Smooth muscle cell (in vitro differentiated cells): Measurements from ENCODE around the gene TMEM107. TPM values are rescaled to one million over a fixed set of nuclear protein-coding genes. Genes with fewer than 3 reads are reported as not detected.

Experiments used
- DNase-seq: peaks from one replicate; lab custom pipeline; 2025; ENCODE audit not compliant: unreplicated experiment; lab: John Stamatoyannopoulos, UW
- H2AFZ ChIP-seq: fragments of 200-600 bp; sonication (generic); 2 replicates; pipeline ENCODE4 v1.6.0; 2016; ENCODE audit warnings: antibody characterized with exemption, low read depth, mild to moderate bottlenecking
- H3F3A ChIP-seq: fragments of 200-600 bp; sonication (generic); 2 replicates; pipeline ENCODE4 v1.6.0; 2017; ENCODE audit warnings: antibody characterized with exemption, low read depth
- H3K27ac ChIP-seq: fragments of 200-600 bp; sonication (generic); 2 replicates; pipeline ENCODE4 v1.5.1; 2016; ENCODE audit warnings: low read depth, mild to moderate bottlenecking
- H3K27me3 ChIP-seq: fragments of 200-600 bp; sonication (generic); 2 replicates; pipeline ENCODE4 v1.6.1; 2016; ENCODE audit warnings: low read depth, mild to moderate bottlenecking
- H3K36me3 ChIP-seq: fragments of 200-600 bp; sonication (generic); 2 replicates; pipeline ENCODE4 v1.5.1; 2016; ENCODE audit warnings: low read depth
- H3K4me1 ChIP-seq: fragments of 200-600 bp; sonication (generic); 2 replicates; pipeline ENCODE4 v1.5.1; 2016; ENCODE audit warnings: low read depth
- H3K4me2 ChIP-seq: fragments of 200-600 bp; sonication (generic); 2 replicates; pipeline ENCODE4 v1.6.0; 2016; ENCODE audit warnings: mild to moderate bottlenecking
- H3K4me3 ChIP-seq: fragments of 200-600 bp; sonication (generic); 2 replicates; pipeline ENCODE4 v1.5.1; 2016; ENCODE audit warnings: mild to moderate bottlenecking
- H3K79me2 ChIP-seq: fragments of 200-600 bp; sonication (generic); 2 replicates; pipeline ENCODE4 v1.6.0; 2016; ENCODE audit warnings: low read depth, mild to moderate bottlenecking
- H3K9ac ChIP-seq: fragments of 200-600 bp; sonication (generic); 2 replicates; pipeline ENCODE4 v1.6.0; 2016; ENCODE audit warnings: low read depth
- H3K9me3 ChIP-seq: fragments of 200-600 bp; sonication (generic); replicated peaks from 2 replicates; pipeline ENCODE4 v1.5.1; 2016; ENCODE audit warnings: low read depth
- H4K20me1 ChIP-seq: fragments of 200-600 bp; sonication (generic); 2 replicates; pipeline ENCODE4 v1.6.0; 2016; ENCODE audit warnings: low read depth
- WGBS: methylation state at CpG from one replicate; pipeline ENCODE4 v1.1.7; 2016; ENCODE audit warnings: low lambda C conversion rate; 5-methylcytosine and 5-hydroxymethylcytosine counted together
- polyA plus RNA-seq: library from polyadenylated mRNA; unstranded; fragments of >200 nt; fragmentation: Nextera tagmentation; extraction: Ambion mirVana; gene quantifications from 2 replicates; pipeline ENCODE4 v1.2.1, GENCODE V29; 2016
- total RNA-seq: library from RNA; depleted of rRNA; stranded (reverse); fragments of >200 nt; gene quantifications from 2 replicates; pipeline ENCODE4 v1.2.3, GENCODE V29; 2014
- TF ChIP-seq, protein P1 (sequence below): fragments of 200-600 bp; sonication (generic); IDR thresholded peaks from 2 replicates; pipeline ENCODE4 v1.5.1; 2017; ENCODE audit warnings: borderline replicate concordance, mild to moderate bottlenecking, antibody characterized with exemption; ENCODE audit not compliant: insufficient read depth, poor library complexity, severe bottlenecking

Gene TMEM107
- total and polyA plus RNA-seq, 2 experiments from 2014 or later, result 36.0 to 66.7 TPM

DNA sequence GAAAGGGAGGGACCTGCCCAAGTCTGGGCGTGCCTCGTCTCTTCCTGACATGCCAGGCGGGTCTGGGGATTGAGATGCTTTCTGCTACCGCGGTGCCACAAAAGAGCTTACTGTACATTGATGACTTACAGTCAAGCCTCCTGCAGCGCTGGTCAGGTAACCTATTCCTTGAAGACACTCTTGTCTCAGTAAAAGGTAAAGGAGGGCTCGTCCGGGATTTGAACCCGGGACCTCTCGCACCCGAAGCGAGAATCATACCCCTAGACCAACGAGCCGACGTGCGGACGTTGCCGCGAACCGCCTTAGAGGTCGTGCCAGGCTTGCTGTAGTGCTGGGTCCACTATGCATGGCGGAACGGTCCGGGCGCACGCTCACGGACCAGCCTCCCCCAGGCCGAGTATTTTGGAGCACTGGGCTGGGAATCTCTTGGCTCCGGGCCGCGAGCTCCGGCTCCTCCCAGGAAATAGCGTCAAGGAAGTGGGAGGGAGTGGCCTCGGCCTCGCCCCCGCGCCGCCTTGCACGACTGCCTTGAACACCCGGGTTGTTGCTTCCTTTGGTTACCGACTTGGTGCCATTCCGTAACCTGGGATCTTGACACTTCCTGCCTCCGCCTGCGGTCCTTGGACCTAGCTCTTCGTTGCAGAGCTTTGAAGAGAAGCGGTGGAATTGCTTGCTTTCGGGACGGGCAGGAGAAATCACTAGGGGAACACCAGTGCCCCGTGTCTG is 46.6 kb upstream of the TMEM107 start:
- Histone ChIP-seq H3K79me2 (no peaks in the 10 kb centered on the region), H3K9ac (peak overlapping the region; percentile 76), H3K4me2 (peak overlapping the region; percentile 95), H3K4me3 (peak overlapping the region; percentile 62), H4K20me1 (no peaks in the 10 kb centered on the region), H3F3A (peaks cover 16% of the 10 kb centered on the region), H3K4me1 (peaks cover 4% of the 10 kb centered on the region), H3K9me3 (no peaks in the 10 kb centered on the region), H2AFZ (peak overlapping the region; percentile 26), H3K27me3 (no peaks in the 10 kb centered on the region), H3K36me3 (no peaks in the 10 kb centered on the region), H3K27ac (peak overlapping the region; percentile 90)
- WGBS, result under 1% methylated on average over 48 of the region's 49 CpGs
- TF ChIP-seq, protein P1, sequence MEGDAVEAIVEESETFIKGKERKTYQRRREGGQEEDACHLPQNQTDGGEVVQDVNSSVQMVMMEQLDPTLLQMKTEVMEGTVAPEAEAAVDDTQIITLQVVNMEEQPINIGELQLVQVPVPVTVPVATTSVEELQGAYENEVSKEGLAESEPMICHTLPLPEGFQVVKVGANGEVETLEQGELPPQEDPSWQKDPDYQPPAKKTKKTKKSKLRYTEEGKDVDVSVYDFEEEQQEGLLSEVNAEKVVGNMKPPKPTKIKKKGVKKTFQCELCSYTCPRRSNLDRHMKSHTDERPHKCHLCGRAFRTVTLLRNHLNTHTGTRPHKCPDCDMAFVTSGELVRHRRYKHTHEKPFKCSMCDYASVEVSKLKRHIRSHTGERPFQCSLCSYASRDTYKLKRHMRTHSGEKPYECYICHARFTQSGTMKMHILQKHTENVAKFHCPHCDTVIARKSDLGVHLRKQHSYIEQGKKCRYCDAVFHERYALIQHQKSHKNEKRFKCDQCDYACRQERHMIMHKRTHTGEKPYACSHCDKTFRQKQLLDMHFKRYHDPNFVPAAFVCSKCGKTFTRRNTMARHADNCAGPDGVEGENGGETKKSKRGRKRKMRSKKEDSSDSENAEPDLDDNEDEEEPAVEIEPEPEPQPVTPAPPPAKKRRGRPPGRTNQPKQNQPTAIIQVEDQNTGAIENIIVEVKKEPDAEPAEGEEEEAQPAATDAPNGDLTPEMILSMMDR, result no peak
- DNase-seq, result peak; percentile 87

DNA sequence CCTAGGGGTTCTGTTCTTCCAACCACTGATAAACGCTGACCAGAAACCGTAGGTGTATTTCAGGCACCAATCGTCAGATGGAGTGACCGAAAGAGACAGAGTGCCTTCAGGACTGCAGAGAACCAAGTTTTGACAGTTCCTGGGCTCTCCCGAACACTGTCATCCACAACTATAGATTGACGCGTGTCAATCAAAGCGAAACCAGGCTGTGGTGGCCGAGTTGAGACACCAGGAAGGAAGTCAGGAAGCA is 46.1 kb upstream of the TMEM107 start:
- Histone ChIP-seq H2AFZ (no peak overlapping the region), H3K27me3 (no peaks in the 10 kb centered on the region), H4K20me1 (no peaks in the 10 kb centered on the region), H3K4me2 (peak overlapping the region; percentile 95), H3K9me3 (no peaks in the 10 kb centered on the region), H3K4me1 (peaks cover 4% of the 10 kb centered on the region), H3K36me3 (no peaks in the 10 kb centered on the region), H3K4me3 (peak overlapping the region; percentile 62), H3K27ac (peak overlapping the region; percentile 90), H3K79me2 (no peaks in the 10 kb centered on the region), H3F3A (peaks cover 16% of the 10 kb centered on the region), H3K9ac (peak overlapping the region; percentile 76)
- 2% methylated on average over 9 of the region's 9 CpGs for WGBS
- no peak for DNase-seq
- TF ChIP-seq, protein P1, result no peak

DNA sequence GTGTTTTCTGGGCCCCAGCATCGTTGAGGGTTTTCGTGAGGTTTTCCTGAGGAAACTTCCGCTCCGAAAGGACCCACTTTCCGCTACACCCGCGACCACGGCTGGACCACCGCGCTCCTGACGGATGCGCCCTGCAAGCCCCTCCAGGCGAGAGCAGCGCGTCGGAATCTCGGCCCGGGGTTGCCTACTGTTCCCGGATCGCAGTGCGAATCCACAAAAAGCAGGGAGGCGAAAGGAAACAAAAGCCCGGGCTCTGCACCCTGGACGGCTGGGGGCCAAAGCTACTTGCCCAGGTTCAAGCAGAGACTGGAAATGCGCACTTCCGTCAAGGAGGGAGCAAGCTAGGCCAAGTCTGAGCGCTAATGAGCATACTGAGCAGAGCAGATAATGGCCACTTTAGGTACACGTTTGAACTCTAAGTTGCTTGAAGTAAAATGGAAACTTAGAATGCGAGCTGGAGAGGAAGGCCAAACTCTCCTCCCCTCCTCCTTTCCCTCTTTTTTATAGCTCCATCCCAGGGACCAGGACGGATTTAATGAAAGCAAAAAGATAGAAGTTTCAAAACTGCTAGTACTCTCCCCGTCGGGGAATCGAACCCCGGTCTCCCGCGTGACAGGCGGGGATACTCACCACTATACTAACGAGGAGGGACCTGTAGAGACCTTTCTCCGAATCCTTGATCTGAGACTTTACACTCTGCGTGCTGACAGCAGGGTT is 45.6 kb upstream of the TMEM107 start:
- DNase-seq, result peak; percentile 85
- H3F3A ChIP-seq, result peaks cover 16% of the 10 kb centered on the region
- H2AFZ ChIP-seq, result peak overlapping the region; percentile 80
- H3K9ac ChIP-seq, result peak overlapping the region; percentile 64
- peak overlapping the region; percentile 95 for H3K4me2 ChIP-seq
- H3K4me3 ChIP-seq, result peak overlapping the region; percentile 62
- H3K36me3 ChIP-seq, result no peaks in the 10 kb centered on the region
- WGBS, result under 1% methylated on average over 40 of the region's 40 CpGs
- no peaks in the 10 kb centered on the region for H3K79me2 ChIP-seq
- no peaks in the 10 kb centered on the region for H4K20me1 ChIP-seq
- peaks cover 4% of the 10 kb centered on the region for H3K4me1 ChIP-seq
- H3K27ac ChIP-seq, result peak overlapping the region; percentile 90
- TF ChIP-seq, protein P1, result no peak
- no peaks in the 10 kb centered on the region for H3K9me3 ChIP-seq
- no peaks in the 10 kb centered on the region for H3K27me3 ChIP-seq
